ENCODE measurements around the gene NRXN2. TPM values are rescaled to one million over a fixed set of nuclear protein-coding genes. Genes with fewer than 3 reads are reported as not detected.

Gene NRXN2
- polyA plus RNA-seq, 1 of the 3 experiments (the other 2 are of a cell fraction), result 0.15 TPM

- TF ChIP-seq TEAD4 (IDR thresholded peaks at IDR 0.05; ENCODE audit: borderline replicate concordance, insufficient read depth) (no peak), TAF1 (IDR thresholded peaks at IDR 0.05; ENCODE audit: borderline replicate concordance, low read depth, low read length) (no peak), PBX3 (IDR thresholded peaks at IDR 0.05) (no peak), TCF12 (IDR thresholded peaks at IDR 0.05) (no peak), USF2 (IDR thresholded peaks at IDR 0.05; ENCODE audit: borderline replicate concordance, low read depth, low read length) (no peak), RAD21 (IDR thresholded peaks at IDR 0.05; ENCODE audit: low read length) (no peak), RXRA (IDR thresholded peaks at IDR 0.05; ENCODE audit: borderline replicate concordance, low read depth) (no peak)
- POLR2A ChIA-PET, result interaction anchor here (0.7 kb wide), 1 partner anchor 92 kb away, joined by 3 read pairs; no protein-coding TSS in a partner anchor
- no peaks in the 10 kb centered on the region for H3K36me3 ChIP-seq (replicated peaks in 1 of 2; ENCODE audit: control insufficient read depth in 1 of 2, insufficient read depth in 2 of 2, low read length in 1 of 2)
- CTCF ChIA-PET, result interaction anchor here (0.8 to 4.2 kb wide), 18 partner anchors 9 to 71 kb away, joined by 3 to 48 read pairs (median 8); partner anchors contain the start of gene NRXN2
- H3K79me2 ChIP-seq (ENCODE audit: insufficient read depth), result no peaks in the 10 kb centered on the region
- peaks cover 8% of the 10 kb centered on the region; the same call in 1 of the 2 replicates for H3K27me3 ChIP-seq (ENCODE audit: insufficient read depth)
- peaks cover 2% of the 10 kb centered on the region; the same call in 1 of the 2 replicates for H4K20me1 ChIP-seq (ENCODE audit: insufficient read depth)
- peaks cover 22% of the 10 kb centered on the region for H3F3A ChIP-seq (replicated peaks; ENCODE audit: insufficient read depth)
- peaks cover 16 to 17% of the 10 kb centered on the region in 2 experiments; a peak in 2 of 4 replicates for H3K4me1 ChIP-seq (ENCODE audit: control insufficient read depth in 1 of 2, insufficient read depth in 2 of 2, low read depth in 1 of 2, low read length in 1 of 2)
- WGBS (ENCODE audit: low lambda C conversion rate), result 0% methylated on average over 11 of the region's 89 CpGs
- peak overlapping the region; percentile 80 for H3K4me2 ChIP-seq
- H3K9ac ChIP-seq, result peak overlapping the region; percentile 39; the same call in 1 of the 2 replicates
- H2AFZ ChIP-seq (ENCODE audit: low read depth), result peak overlapping the region; percentile 30; the same call in 1 of the 2 replicates
- H3K9me2 ChIP-seq, result no peaks in the 10 kb centered on the region
- DNase-seq, result peak; percentile 86
- no peaks in the 10 kb centered on the region for H3K9me3 ChIP-seq
- peak overlapping the region; percentile 50 to 56 for H3K4me3 ChIP-seq (ENCODE audit: low read depth in 2 of 2, low read length in 1 of 2)
- H3K27ac ChIP-seq (ENCODE audit: low read depth in 2 of 2, low read length in 1 of 2), result peak overlapping the region in 1 of 2 experiments; percentile 70; a peak in 1 of 4 replicates
Measured at GRCh38 chr11:64744544-64745188, 21.7 kb upstream of the NRXN2 start.

- Histone ChIP-seq H3K9ac (peak within 1 kb of the TSS; percentile 39; the same call in 1 of the 2 replicates), H3K9me3 (no peaks in the 10 kb centered on the region), H3K36me3 (replicated peaks in 1 of 2; ENCODE audit: control insufficient read depth in 1 of 2, insufficient read depth in 2 of 2, low read length in 1 of 2) (no peaks in the 10 kb centered on the region), H3K9me2 (no peaks in the 10 kb centered on the region), H3K4me3 (ENCODE audit: low read depth in 2 of 2, low read length in 1 of 2) (peak within 1 kb of the TSS; percentile 50 to 56), H2AFZ (ENCODE audit: low read depth) (peak within 1 kb of the TSS; percentile 30; the same call in 1 of the 2 replicates), H4K20me1 (ENCODE audit: insufficient read depth) (peaks cover 2% of the 10 kb centered on the region; the same call in 1 of the 2 replicates), H3K27me3 (ENCODE audit: insufficient read depth) (peaks cover 8% of the 10 kb centered on the region; the same call in 1 of the 2 replicates), H3F3A (replicated peaks; ENCODE audit: insufficient read depth) (peaks cover 17% of the 10 kb centered on the region), H3K4me2 (peak within 1 kb of the TSS; percentile 80), H3K79me2 (ENCODE audit: insufficient read depth) (no peaks in the 10 kb centered on the region), H3K27ac (ENCODE audit: low read depth in 2 of 2, low read length in 1 of 2) (peak within 1 kb of the TSS in 1 of 2 experiments; percentile 70; a peak in 1 of 4 replicates), H3K4me1 (ENCODE audit: control insufficient read depth in 1 of 2, insufficient read depth in 2 of 2, low read depth in 1 of 2, low read length in 1 of 2) (peaks cover 16 to 17% of the 10 kb centered on the region in 2 experiments; a peak in 2 of 4 replicates)
- TF ChIP-seq CTCF (IDR thresholded peaks at IDR 0.05), result peak; percentile 75
- TF ChIP-seq MXI1 (IDR thresholded peaks at IDR 0.05; ENCODE audit: low read depth, low read length), result peak; percentile 85; the same call in 1 of the 2 replicates
- no peak for TF ChIP-seq JUND (IDR thresholded peaks at IDR 0.05)
- TF ChIP-seq RAD21 (IDR thresholded peaks at IDR 0.05; ENCODE audit: low read length), result peak; percentile 25
- CTCF ChIA-PET, result interaction anchor here (0.6 to 4.2 kb wide), 36 partner anchors 10 to 1325 kb away, joined by 3 to 48 read pairs (median 5); partner anchors contain the start of genes NRXN2 and PYGM
- POLR2A ChIA-PET, result interaction anchor here (0.7 kb wide), 1 partner anchor 91 kb away, joined by 3 read pairs; no protein-coding TSS in a partner anchor
- 4% methylated on average over 28 of the region's 57 CpGs for WGBS (ENCODE audit: low lambda C conversion rate)
- DNase-seq, result peak; percentile 84
Measured at GRCh38 chr11:64743591-64744543, 20.9 kb upstream of the NRXN2 start, which contains the start of gene RASGRP2. TSS of gene RASGRP2 (minus strand) at chr11:64744142. CDS start at chr11:64742866, 1,276 bp downstream.
